Calu3 (cell line): ENCODE data around the gene OTOGL. TPM values are rescaled to one million over a fixed set of nuclear protein-coding genes. Genes with fewer than 3 reads are reported as not detected.
"Not testable (repeated sequence)": the region's sequence is repeated elsewhere in the genome, so short reads cannot be mapped to it uniquely, and the experiment has no call there.

Source experiments
- BruUV-seq: library from RNA; stranded (reverse); fragments of 400-500 nt; replicated peaks from 2 replicates; lab custom pipeline; 2021; lab: Mats Ljungman, UMichigan
- CTCF ChIA-PET: fragments of 300-600 bp; sonication (Branson Sonifier 250); formaldehyde crosslinking; loops from one replicate; lab custom pipeline; 2022; ENCODE audit warnings: antibody characterized with exemption; lab: Charles Lee
- DNase-seq: peaks from one replicate; pipeline ENCODE4 v3.0.0; 2022
- H3K27ac Mint-ChIP-seq: one replicate; pipeline ENCODE4 v1.8.0; 2022; ENCODE audit warnings: mixed read lengths; ENCODE audit not compliant: unreplicated experiment
- H3K27me3 Mint-ChIP-seq: one replicate; pipeline ENCODE4 v1.8.0; 2022; ENCODE audit warnings: mixed read lengths; ENCODE audit not compliant: unreplicated experiment
- H3K36me3 Mint-ChIP-seq: one replicate; pipeline ENCODE4 v1.8.0; 2022; ENCODE audit warnings: mild to moderate bottlenecking, moderate library complexity, mixed read lengths; ENCODE audit not compliant: insufficient read depth, unreplicated experiment
- H3K4me1 Mint-ChIP-seq: one replicate; pipeline ENCODE4 v1.8.0; 2022; ENCODE audit warnings: mild to moderate bottlenecking, low read depth, mixed read lengths; ENCODE audit not compliant: unreplicated experiment
- H3K4me3 Mint-ChIP-seq: one replicate; pipeline ENCODE4 v1.8.0; 2022; ENCODE audit warnings: mild to moderate bottlenecking, low read depth, moderate library complexity, mixed read lengths; ENCODE audit not compliant: unreplicated experiment
- H3K9me3 Mint-ChIP-seq: one replicate; pipeline ENCODE4 v1.8.0; 2022; ENCODE audit warnings: low read depth, mixed read lengths; ENCODE audit not compliant: unreplicated experiment
- intact Hi-C: fragments of 100-400 bp; cut with micrococcal nuclease; formaldehyde crosslinking; loops from one replicate; pipeline ENCODE4 v1.10.0; 2022; ENCODE audit not compliant: unreplicated experiment
- total RNA-seq: library from RNA; stranded (reverse); gene quantifications from 2 replicates; pipeline ENCODE4 v1.2.3, GENCODE V29; 2022
- TF ChIP-seq, protein P1 (sequence below): fragments of 200-600 bp; IDR thresholded peaks from one replicate; pipeline ENCODE4 v1.8.0; 2022; ENCODE audit warnings: antibody characterized with exemption; ENCODE audit not compliant: unreplicated experiment

The OTOGL gene
- total RNA-seq, 1 experiment from 2014 or later = 0.09 TPM

DNA sequence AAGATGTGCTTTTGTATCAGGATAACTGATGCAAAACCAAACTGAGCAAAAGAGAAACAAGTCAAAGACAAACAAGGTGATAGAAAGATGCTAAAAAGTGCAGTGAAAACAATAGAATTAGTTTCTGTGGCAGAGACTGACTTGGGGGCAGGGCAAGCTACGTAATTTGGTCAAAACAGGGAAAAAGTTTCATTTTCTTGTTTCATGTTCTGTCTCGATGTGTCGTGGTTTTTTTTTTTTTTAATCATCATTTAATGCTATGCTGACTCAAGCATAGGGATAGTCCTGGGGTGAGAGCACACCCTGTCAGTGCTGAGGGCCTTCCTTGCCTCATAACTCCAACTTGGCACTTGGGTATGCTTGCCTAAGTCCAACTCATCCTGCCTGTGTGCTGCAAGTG lies 200.6 kb downstream of the OTOGL start:
- Mint-ChIP-seq H3K27ac (no peak overlapping the region), H3K4me3 (no peak overlapping the region), H3K9me3 (no peaks in the 10 kb centered on the region), H3K36me3 (no peaks in the 10 kb centered on the region), H3K4me1 (no peaks in the 10 kb centered on the region), H3K27me3 (no peaks in the 10 kb centered on the region)
- TF ChIP-seq, protein P1, sequence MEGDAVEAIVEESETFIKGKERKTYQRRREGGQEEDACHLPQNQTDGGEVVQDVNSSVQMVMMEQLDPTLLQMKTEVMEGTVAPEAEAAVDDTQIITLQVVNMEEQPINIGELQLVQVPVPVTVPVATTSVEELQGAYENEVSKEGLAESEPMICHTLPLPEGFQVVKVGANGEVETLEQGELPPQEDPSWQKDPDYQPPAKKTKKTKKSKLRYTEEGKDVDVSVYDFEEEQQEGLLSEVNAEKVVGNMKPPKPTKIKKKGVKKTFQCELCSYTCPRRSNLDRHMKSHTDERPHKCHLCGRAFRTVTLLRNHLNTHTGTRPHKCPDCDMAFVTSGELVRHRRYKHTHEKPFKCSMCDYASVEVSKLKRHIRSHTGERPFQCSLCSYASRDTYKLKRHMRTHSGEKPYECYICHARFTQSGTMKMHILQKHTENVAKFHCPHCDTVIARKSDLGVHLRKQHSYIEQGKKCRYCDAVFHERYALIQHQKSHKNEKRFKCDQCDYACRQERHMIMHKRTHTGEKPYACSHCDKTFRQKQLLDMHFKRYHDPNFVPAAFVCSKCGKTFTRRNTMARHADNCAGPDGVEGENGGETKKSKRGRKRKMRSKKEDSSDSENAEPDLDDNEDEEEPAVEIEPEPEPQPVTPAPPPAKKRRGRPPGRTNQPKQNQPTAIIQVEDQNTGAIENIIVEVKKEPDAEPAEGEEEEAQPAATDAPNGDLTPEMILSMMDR = no peak
- CTCF ChIA-PET = no interaction called here
- DNase-seq = no peak
- intact Hi-C loops = no loop called here
- no TSS peak for BruUV-seq

DNA sequence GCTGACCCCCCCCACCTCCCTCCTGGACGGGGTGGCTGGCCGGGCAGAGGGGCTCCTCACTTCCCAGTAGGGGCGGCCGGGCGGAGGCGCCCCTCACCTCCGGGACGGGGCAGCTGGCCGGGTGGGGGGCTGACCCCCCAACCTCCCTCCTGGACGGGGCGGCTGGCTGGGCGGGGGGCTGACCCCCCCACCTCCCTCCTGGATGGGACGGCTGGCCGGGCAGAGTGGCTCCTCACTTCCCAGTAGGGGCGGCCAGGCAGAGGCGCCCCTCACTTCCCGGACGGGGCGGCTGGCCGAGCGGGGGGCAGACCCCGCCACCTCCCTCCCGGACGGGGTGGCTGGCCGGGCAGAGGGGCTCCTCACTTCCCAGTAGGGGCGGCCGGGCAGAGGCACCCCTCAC lies 208.1 kb downstream of the OTOGL start:
- intact Hi-C loops, H3K4me3 Mint-ChIP-seq, H3K36me3 Mint-ChIP-seq, H3K27ac Mint-ChIP-seq, H3K27me3 Mint-ChIP-seq, BruUV-seq, CTCF ChIA-PET, DNase-seq, H3K9me3 Mint-ChIP-seq, H3K4me1 Mint-ChIP-seq: not testable (repeated sequence)

DNA sequence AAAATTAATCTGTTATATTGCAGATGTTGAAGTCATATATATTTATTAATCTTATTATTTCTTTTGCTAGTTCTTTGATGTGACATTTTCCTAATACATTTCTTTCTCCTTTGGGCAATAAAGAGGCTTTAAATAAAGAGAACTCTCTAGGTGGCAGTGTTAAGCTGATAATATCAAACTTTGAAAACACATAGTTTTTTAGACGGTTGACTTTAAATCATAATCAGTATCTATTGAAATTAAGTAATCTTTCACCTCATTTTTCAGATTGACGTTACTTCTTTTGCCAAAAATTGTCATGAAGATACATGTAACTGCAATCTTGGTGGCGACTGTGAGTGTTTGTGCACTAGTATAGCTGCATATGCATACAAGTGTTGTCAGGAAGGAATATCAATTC lies 213.9 kb downstream of the OTOGL start:
- BruUV-seq = no TSS peak
- H3K27ac Mint-ChIP-seq = no peak overlapping the region
- intact Hi-C loops = loop anchor here (10.0 kb wide), 2 partner anchors 282 to 452 kb away; no protein-coding TSS in a partner anchor
- H3K4me3 Mint-ChIP-seq = no peak overlapping the region
- H3K9me3 Mint-ChIP-seq = no peaks in the 10 kb centered on the region
- H3K36me3 Mint-ChIP-seq = no peaks in the 10 kb centered on the region
- H3K27me3 Mint-ChIP-seq = no peaks in the 10 kb centered on the region
- DNase-seq = no peak
- TF ChIP-seq, protein P1 = no peak
- CTCF ChIA-PET = interaction anchor here (0.6 to 1.1 kb wide), 2 partner anchors 450 to 451 kb away, joined by 3 to 4 read pairs; no protein-coding TSS in a partner anchor
- H3K4me1 Mint-ChIP-seq = peaks cover 10% of the 10 kb centered on the region

DNA sequence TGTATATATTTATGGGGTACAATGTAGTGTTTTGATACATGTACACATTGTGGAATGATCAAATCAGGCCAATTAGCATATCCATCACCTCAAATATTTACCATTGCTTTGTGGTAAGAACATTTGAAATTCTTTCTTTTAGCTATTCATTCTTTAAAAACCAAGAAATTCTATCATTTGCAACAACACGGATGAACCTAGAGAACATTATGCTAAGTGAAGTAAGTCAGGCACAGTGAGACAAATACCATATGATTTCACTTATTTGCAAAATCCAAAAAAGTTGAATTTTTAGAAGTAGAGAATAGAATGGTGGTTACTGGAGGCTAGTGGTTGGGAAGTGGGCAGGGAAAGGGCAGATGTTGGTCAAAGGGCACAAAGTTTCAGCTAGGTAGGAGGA lies 215.4 kb downstream of the OTOGL start:
- no peak overlapping the region for H3K4me3 Mint-ChIP-seq
- TF ChIP-seq, protein P1 = no peak
- H3K4me1 Mint-ChIP-seq = peaks cover 10% of the 10 kb centered on the region
- H3K9me3 Mint-ChIP-seq = no peaks in the 10 kb centered on the region
- no peak overlapping the region for H3K27ac Mint-ChIP-seq
- no TSS peak for BruUV-seq
- intact Hi-C loops = loop anchor here (10.0 kb wide), 2 partner anchors 280 to 450 kb away; no protein-coding TSS in a partner anchor
- CTCF ChIA-PET = no interaction called here
- H3K36me3 Mint-ChIP-seq = no peaks in the 10 kb centered on the region
- DNase-seq = no peak
- H3K27me3 Mint-ChIP-seq = no peaks in the 10 kb centered on the region

DNA sequence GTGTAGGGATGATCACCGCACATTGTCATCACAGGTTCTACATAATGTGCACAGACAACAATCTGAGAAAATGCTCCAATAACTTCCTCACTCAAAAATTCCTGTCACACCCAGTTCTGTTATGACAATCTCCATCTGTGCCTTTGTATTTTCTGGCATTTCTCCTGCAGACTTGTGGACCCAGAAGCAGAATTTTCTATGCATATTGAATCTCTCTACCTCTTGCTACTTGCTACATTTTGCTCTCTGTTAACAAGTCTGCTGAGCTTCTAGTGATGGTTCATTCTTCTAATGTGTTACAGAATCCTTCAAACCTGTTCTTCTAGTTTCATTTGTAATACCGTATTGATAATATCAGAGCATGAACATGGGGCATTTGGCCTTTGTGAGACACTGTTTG lies 216.9 kb downstream of the OTOGL start:
- no peaks in the 10 kb centered on the region for H3K27me3 Mint-ChIP-seq
- peaks cover 10% of the 10 kb centered on the region for H3K4me1 Mint-ChIP-seq
- no peak for DNase-seq
- intact Hi-C loops = loop anchor here (10.0 kb wide), 2 partner anchors 279 to 449 kb away; no protein-coding TSS in a partner anchor
- no peaks in the 10 kb centered on the region for H3K9me3 Mint-ChIP-seq
- BruUV-seq = no TSS peak
- H3K4me3 Mint-ChIP-seq = no peak overlapping the region
- TF ChIP-seq, protein P1 = no peak
- no peaks in the 10 kb centered on the region for H3K36me3 Mint-ChIP-seq
- H3K27ac Mint-ChIP-seq = no peak overlapping the region
- CTCF ChIA-PET = no interaction called here
